ENCODE data around the gene RELL2. TPM values are rescaled to one million over a fixed set of nuclear protein-coding genes. Genes with fewer than 3 reads are reported as not detected.

Gene RELL2
- polyA plus RNA-seq, 1 of the 3 experiments (the other 2 are of a cell fraction): 15.6 TPM

- Histone ChIP-seq H3K9me3 (no peaks in the 10 kb centered on the region), H3K4me1 (ENCODE audit: control insufficient read depth in 1 of 2, insufficient read depth in 2 of 2, low read depth in 1 of 2, low read length in 1 of 2) (peaks cover 5 to 28% of the 10 kb centered on the region in 2 experiments; a peak in 3 of 4 replicates), H3K4me2 (peak overlapping the region; percentile 99), H2AFZ (ENCODE audit: low read depth) (peak overlapping the region; percentile 91), H3K79me2 (ENCODE audit: insufficient read depth) (peaks cover 56% of the 10 kb centered on the region), H3K27ac (ENCODE audit: low read depth in 2 of 2, low read length in 1 of 2) (peak overlapping the region in 1 of 2 experiments; percentile 66; a peak in 2 of 4 replicates), H3K9me2 (no peaks in the 10 kb centered on the region), H3K4me3 (ENCODE audit: low read depth in 2 of 2, low read length in 1 of 2) (peak overlapping the region; percentile 93 to 99), H4K20me1 (ENCODE audit: insufficient read depth) (peaks cover 13% of the 10 kb centered on the region), H3K9ac (peak overlapping the region; percentile 83), H3F3A (replicated peaks; ENCODE audit: insufficient read depth) (no peaks in the 10 kb centered on the region), H3K36me3 (replicated peaks in 1 of 2; ENCODE audit: control insufficient read depth in 1 of 2, insufficient read depth in 2 of 2, low read length in 1 of 2) (peaks cover 19 to 31% of the 10 kb centered on the region in 2 experiments), H3K27me3 (ENCODE audit: insufficient read depth) (no peaks in the 10 kb centered on the region)
- DNase-seq: no peak
- ChIA-PET POLR2A (interaction anchor here (1.6 to 2.9 kb wide), 5 partner anchors 12 to 242 kb away, joined by 5 to 18 read pairs (median 10); partner anchors contain the start of genes DIAPH1, FCHSD1 and PCDH1), CTCF (interaction anchor here (1.0 to 19.7 kb wide), 9 partner anchors 11 to 325 kb away, joined by 3 to 207 read pairs (median 5); partner anchors contain the start of genes DIAPH1 and FCHSD1)
- no peak for TF ChIP-seq CHD2 (IDR thresholded peaks at IDR 0.05; ENCODE audit: low read length, partially characterized antibody)
- no peak for TF ChIP-seq EP300 (IDR thresholded peaks at IDR 0.05; ENCODE audit: borderline replicate concordance in 1 of 2, low read depth in 1 of 2, low read length in 1 of 2)
- TF ChIP-seq FOSL2 (IDR thresholded peaks at IDR 0.05; ENCODE audit: borderline replicate concordance, low read depth): no peak
- no peak for TF ChIP-seq POLR2AphosphoS5 (IDR thresholded peaks at IDR 0.05; ENCODE audit: low read depth, low read length)
- TF ChIP-seq JUND (IDR thresholded peaks at IDR 0.05): no peak
- no peak for TF ChIP-seq GABPA (IDR thresholded peaks at IDR 0.05; ENCODE audit: low read depth)
- TF ChIP-seq MXI1 (IDR thresholded peaks at IDR 0.05; ENCODE audit: low read depth, low read length): no peak
- no peak for TF ChIP-seq RAD21 (IDR thresholded peaks at IDR 0.05; ENCODE audit: low read length)
- TF ChIP-seq IRF3 (IDR thresholded peaks at IDR 0.05; ENCODE audit: low read depth, low read length): no peak
- no peak for TF ChIP-seq MEF2A (IDR thresholded peaks at IDR 0.05; ENCODE audit: borderline replicate concordance, low read depth)
- TF ChIP-seq YY1 (IDR thresholded peaks at IDR 0.05; ENCODE audit: low read depth): no peak
- no peak for TF ChIP-seq NFIC (IDR thresholded peaks at IDR 0.05; ENCODE audit: borderline replicate concordance)
- no peak for TF ChIP-seq ELF1 (IDR thresholded peaks at IDR 0.05)
- TF ChIP-seq USF1 (IDR thresholded peaks at IDR 0.05; ENCODE audit: borderline replicate concordance, low read depth): no peak
- TF ChIP-seq USF2 (IDR thresholded peaks at IDR 0.05; ENCODE audit: borderline replicate concordance, low read depth, low read length): no peak
- no peak for TF ChIP-seq ZBTB33 (IDR thresholded peaks at IDR 0.05; ENCODE audit: borderline replicate concordance, low read depth)
- 8% methylated on average over 2 of the region's 4 CpGs for WGBS (ENCODE audit: low lambda C conversion rate)
These were observed 738 bp upstream of the RELL2 start for GRCh38 chr5:141636106-141636412.

All from SK-N-SH (cell line).